GM12878 (cell line): ENCODE results near the gene R3HDM2. TPM values are rescaled to one million over a fixed set of nuclear protein-coding genes. Genes with fewer than 3 reads are reported as not detected.

Source experiments
- ATAC-seq: fragments of 200-7000 bp; cut with Tn5 transposase; 3 replicates; pipeline ENCODE4 v1.9.1; 2020; ENCODE audit warnings: mild to moderate bottlenecking, moderate library complexity
- BruUV-seq: library from RNA; stranded (reverse); fragments of 400-500 nt; replicated peaks from 2 replicates; lab custom pipeline; 2021; lab: Mats Ljungman, UMichigan
- CTCF ChIA-PET: fragments of 300-600 bp; sonication (Branson Sonifier 250); formaldehyde crosslinking; extraction: SDS; loops from one replicate; lab custom pipeline; 2021; ENCODE audit warnings: inconsistent platforms; lab: Yijun Ruan, JAX
- POLR2A ChIA-PET: fragments of 350-600 bp; formaldehyde crosslinking; extraction: SDS; loops from one replicate; lab custom pipeline; 2021; ENCODE audit warnings: inconsistent platforms; lab: Charles Lee
- RAD21 ChIA-PET: fragments of 300-600 bp; sonication (Branson Sonifier 250); formaldehyde crosslinking; loops from one replicate; lab custom pipeline; 2023; ENCODE audit warnings: antibody characterized with exemption; ENCODE audit not compliant: unreplicated experiment; lab: Charles Lee
- SMC1A ChIA-PET: fragments of 300-600 bp; sonication (Branson Sonifier 250); formaldehyde crosslinking; loops from one replicate; lab custom pipeline; 2023; ENCODE audit not compliant: unreplicated experiment, uncharacterized antibody; lab: Charles Lee
- DNase-seq: peaks from one replicate; pipeline ENCODE4 v3.0.0-alpha.2; 2011; ENCODE audit warnings: low read depth, low spot score
- FAIRE-seq: peaks from 3 replicates; lab custom pipeline; 2011; peaks lifted over from hg19 to GRCh38; lab: Jason Lieb, UNC
- H2AFZ ChIP-seq: 2 replicates; pipeline ENCODE4 v1.6.0; 2011; ENCODE audit warnings: low read depth, low read length, control low read depth; ENCODE audit not compliant: control insufficient read depth
- H3K27ac ChIP-seq: 2 replicates; pipeline ENCODE4 v1.5.1; 2011; ENCODE audit warnings: control low read depth; ENCODE audit not compliant: control insufficient read depth, insufficient read depth
- H3K27me3 ChIP-seq, 2 experiments: replicated peaks in 1 of 2; 2 replicates each; pipeline versions ENCODE4 v1.6.0 to v1.6.1; 2011; ENCODE audit warnings: low read length in 1 of 2; ENCODE audit not compliant: control insufficient read depth in 2 of 2, insufficient read depth in 2 of 2
- H3K36me3 ChIP-seq, 2 experiments: 2 replicates each; pipeline ENCODE4 v1.5.1; 2011; ENCODE audit warnings: low read length in 1 of 2; ENCODE audit not compliant: control insufficient read depth in 2 of 2, insufficient read depth in 2 of 2
- H3K4me1 ChIP-seq: 2 replicates; pipeline ENCODE4 v1.6.1; 2011; ENCODE audit warnings: mild to moderate bottlenecking, low read length, moderate library complexity, mixed read lengths; ENCODE audit not compliant: control insufficient read depth, insufficient read depth
- H3K4me2 ChIP-seq: 2 replicates; pipeline ENCODE4 v1.6.0; 2011; ENCODE audit warnings: control low read depth; ENCODE audit not compliant: control insufficient read depth, insufficient read depth
- H3K4me3 ChIP-seq: fragments of 200-600 bp; sonication (generic); 2 replicates; pipeline ENCODE4 v1.5.1; 2016
- H3K79me2 ChIP-seq: 2 replicates; pipeline ENCODE4 v1.6.0; 2011; ENCODE audit warnings: low read length; ENCODE audit not compliant: control insufficient read depth, insufficient read depth
- H3K9ac ChIP-seq: 2 replicates; pipeline ENCODE4 v1.8.0; 2011; ENCODE audit warnings: low read length, control low read depth, mixed read lengths; ENCODE audit not compliant: control insufficient read depth, insufficient read depth
- H3K9me3 ChIP-seq: replicated peaks from 3 replicates; pipeline ENCODE4 v1.5.1; 2011; ENCODE audit warnings: mild to moderate bottlenecking, low read length; ENCODE audit not compliant: control insufficient read depth, insufficient read depth
- H4K20me1 ChIP-seq: 2 replicates; pipeline ENCODE4 v1.6.0; 2011; ENCODE audit not compliant: control insufficient read depth, insufficient read depth
- ASH2L ChIP-seq: fragments of 300-600, 200-600 bp; sonication (generic); IDR thresholded peaks from 2 replicates; pipeline ENCODE4 v1.6.1; 2017; ENCODE audit warnings: low read depth, mild to moderate bottlenecking, borderline replicate concordance
- ATF7 ChIP-seq: fragments of 450-650 bp; IDR thresholded peaks from 2 replicates; pipeline ENCODE4 v1.6.1; 2016; ENCODE audit warnings: low read depth, mild to moderate bottlenecking
- CHD4 ChIP-seq: fragments of 200-600 bp; sonication (generic); IDR thresholded peaks from 2 replicates; pipeline ENCODE4 v1.6.1; 2016; ENCODE audit warnings: mild to moderate bottlenecking
- NFYA ChIP-seq: IDR thresholded peaks from 2 replicates; pipeline ENCODE4 v1.6.1; 2011; ENCODE audit warnings: low read depth, mild to moderate bottlenecking, low read length, improper control_type of control experiment, borderline replicate concordance
- NRF1 ChIP-seq: conservative IDR thresholded peaks from 2 replicates; pipeline ENCODE4 v1.6.1; 2011; ENCODE audit warnings: mild to moderate bottlenecking, low read depth, low read length, improper control_type of control experiment
- RBBP5 ChIP-seq: fragments of 200-600 bp; sonication (generic); conservative IDR thresholded peaks from 2 replicates; pipeline ENCODE4 v1.6.1; 2016
- RCOR1 ChIP-seq: conservative IDR thresholded peaks from 2 replicates; pipeline ENCODE4 v1.6.1; 2012; ENCODE audit warnings: low read depth, low read length, improper control_type of control experiment
- SMC3 ChIP-seq: IDR thresholded peaks from 2 replicates; pipeline ENCODE4 v1.6.1; 2011; ENCODE audit warnings: low read length, improper control_type of control experiment, borderline replicate concordance
- ZBTB4 ChIP-seq: fragments of 450-650 bp; formaldehyde crosslinking; IDR thresholded peaks from 2 replicates; pipeline ENCODE4 v1.4.0; 2022; ENCODE audit warnings: mild to moderate bottlenecking, moderate library complexity
- WGBS: methylation state at CpG from one replicate; pipeline ENCODE4 v1.1.6; 2016; ENCODE audit warnings: low lambda C conversion rate; ENCODE audit not compliant: insufficient replicate concordance, insufficient coverage; ENCODE audit errors: missing lambda C conversion rate; 5-methylcytosine and 5-hydroxymethylcytosine counted together
- in situ Hi-C: fragments of 300-500 bp; cut with MboI; formaldehyde crosslinking; loops from 9 replicates; pipeline ENCODE4 v1.14.3; 2018; ENCODE audit warnings: mixed read lengths
- intact Hi-C: fragments of 100-400 bp; cut with micrococcal nuclease; formaldehyde crosslinking; loops from one replicate; pipeline ENCODE4 v1.14.2; 2022; ENCODE audit not compliant: unreplicated experiment
- polyA plus RNA-seq, 11 experiments: library from polyadenylated mRNA; depleted of rRNA in 4 of 11; unstranded in 6 of 11; stranded (reverse) in 5 of 11; fragments of >200 nt; fragmentation: Nextera tagmentation in 4 of 11; fragmentation: Illumina TruSeq in 1 of 11; extraction: Ambion mirVana in 4 of 11; extraction: Trizol in 1 of 11; gene quantifications; 1 replicate in 1 of 11; 2 replicates in 10 of 11; pipeline versions ENCODE4 v1.2.1 to v1.2.3, GENCODE V29; 2011 to 2016; ENCODE audit warnings: inconsistent platforms in 2 of 11, missing spikeins in 2 of 11, low read depth in 1 of 11
- total RNA-seq, 4 experiments: library from RNA; depleted of rRNA in 3 of 4; stranded (reverse); fragments of >200 nt in 3 of 4; fragmentation: Illumina TruSeq in 1 of 4; extraction: Trizol in 1 of 4; gene quantifications; 2 replicates each; pipeline versions ENCODE4 v1.2.1 to v1.2.3, GENCODE V29; 2013 to 2021
- TF ChIP-seq, protein P1 (sequence below): fragments of 450-650 bp; IDR thresholded peaks from 2 replicates; pipeline ENCODE4 v1.6.1; 2016; ENCODE audit warnings: mild to moderate bottlenecking, moderate library complexity, borderline replicate concordance

R3HDM2 gene
- total and polyA plus RNA-seq, 10 of the 15 experiments (the other 5 are each of a cell fraction or from before 2014, with no cell fraction given): 4.6 to 26.1 (median 11.2) TPM

- 66% methylated on average over 21 of the region's 22 CpGs for WGBS
- POLR2A ChIA-PET: no interaction called here
- TF ChIP-seq NRF1 (no peak), ASH2L (no peak), NFYA (no peak), RBBP5 (no peak), CHD4 (no peak), RCOR1 (no peak), SMC3 (no peak), ZBTB4 (CRISPR knock-in tag) (no peak), ATF7 (no peak)
- TF ChIP-seq, protein P1, sequence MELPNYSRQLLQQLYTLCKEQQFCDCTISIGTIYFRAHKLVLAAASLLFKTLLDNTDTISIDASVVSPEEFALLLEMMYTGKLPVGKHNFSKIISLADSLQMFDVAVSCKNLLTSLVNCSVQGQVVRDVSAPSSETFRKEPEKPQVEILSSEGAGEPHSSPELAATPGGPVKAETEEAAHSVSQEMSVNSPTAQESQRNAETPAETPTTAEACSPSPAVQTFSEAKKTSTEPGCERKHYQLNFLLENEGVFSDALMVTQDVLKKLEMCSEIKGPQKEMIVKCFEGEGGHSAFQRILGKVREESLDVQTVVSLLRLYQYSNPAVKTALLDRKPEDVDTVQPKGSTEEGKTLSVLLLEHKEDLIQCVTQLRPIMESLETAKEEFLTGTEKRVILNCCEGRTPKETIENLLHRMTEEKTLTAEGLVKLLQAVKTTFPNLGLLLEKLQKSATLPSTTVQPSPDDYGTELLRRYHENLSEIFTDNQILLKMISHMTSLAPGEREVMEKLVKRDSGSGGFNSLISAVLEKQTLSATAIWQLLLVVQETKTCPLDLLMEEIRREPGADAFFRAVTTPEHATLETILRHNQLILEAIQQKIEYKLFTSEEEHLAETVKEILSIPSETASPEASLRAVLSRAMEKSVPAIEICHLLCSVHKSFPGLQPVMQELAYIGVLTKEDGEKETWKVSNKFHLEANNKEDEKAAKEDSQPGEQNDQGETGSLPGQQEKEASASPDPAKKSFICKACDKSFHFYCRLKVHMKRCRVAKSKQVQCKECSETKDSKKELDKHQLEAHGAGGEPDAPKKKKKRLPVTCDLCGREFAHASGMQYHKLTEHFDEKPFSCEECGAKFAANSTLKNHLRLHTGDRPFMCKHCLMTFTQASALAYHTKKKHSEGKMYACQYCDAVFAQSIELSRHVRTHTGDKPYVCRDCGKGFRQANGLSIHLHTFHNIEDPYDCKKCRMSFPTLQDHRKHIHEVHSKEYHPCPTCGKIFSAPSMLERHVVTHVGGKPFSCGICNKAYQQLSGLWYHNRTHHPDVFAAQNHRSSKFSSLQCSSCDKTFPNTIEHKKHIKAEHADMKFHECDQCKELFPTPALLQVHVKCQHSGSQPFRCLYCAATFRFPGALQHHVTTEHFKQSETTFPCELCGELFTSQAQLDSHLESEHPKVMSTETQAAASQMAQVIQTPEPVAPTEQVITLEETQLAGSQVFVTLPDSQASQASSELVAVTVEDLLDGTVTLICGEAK: no peak
- Histone ChIP-seq H4K20me1 (no peaks in the 10 kb centered on the region), H3K36me3 (no peaks in the 10 kb centered on the region), H3K27me3 (no peaks in the 10 kb centered on the region; a peak in 1 of 4 replicates), H2AFZ (no peak overlapping the region), H3K4me3 (no peak overlapping the region), H3K4me1 (no peaks in the 10 kb centered on the region), H3K9ac (no peak overlapping the region), H3K79me2 (no peaks in the 10 kb centered on the region), H3K4me2 (no peak overlapping the region), H3K27ac (no peak overlapping the region), H3K9me3 (no peaks in the 10 kb centered on the region)
- RAD21 ChIA-PET: no interaction called here
- no TSS peak for BruUV-seq
- intact Hi-C loops: no loop called here
- SMC1A ChIA-PET: no interaction called here
- DNase-seq (no peak), ATAC-seq (no peak), FAIRE-seq (no peak)
- CTCF ChIA-PET: interaction anchor here (1.1 to 1.4 kb wide), 2 partner anchors 34 to 85 kb away, joined by 3 to 5 read pairs; no protein-coding TSS in a partner anchor
- in situ Hi-C loops: no loop called here
Observed at GRCh38 chr12:57208631-57209282, 222.1 kb downstream of the R3HDM2 start.
